ENCODE data around the gene ITGA3. TPM values are rescaled to one million over a fixed set of nuclear protein-coding genes. Genes with fewer than 3 reads are reported as not detected.

The ITGA3 gene
- total and polyA plus RNA-seq, 2 of the 13 experiments (the other 11 are each of a cell fraction or from before 2014, with no cell fraction given): 0.48 to 0.69 TPM

GRCh38 chr17:50056217-50056960, 479 bp downstream of the ITGA3 start (continued):
- TF ChIP-seq MNT (IDR thresholded peaks at IDR 0.05) (no peak), CBX5 (CRISPR knock-in tag; IDR thresholded peaks at IDR 0.05; ENCODE audit: borderline replicate concordance) (peak; percentile 33; the same call in 1 of the 2 replicates), JDP2 (CRISPR knock-in tag; IDR thresholded peaks at IDR 0.05; ENCODE audit: borderline replicate concordance) (no peak), NFATC3 (CRISPR knock-in tag; IDR thresholded peaks at IDR 0.05) (0 out of 2 replicates have a peak, but pooled peaks have one; percentile 51), MIXL1 (CRISPR knock-in tag; IDR thresholded peaks at IDR 0.05) (no peak), DR1 (CRISPR knock-in tag; IDR thresholded peaks at IDR 0.05) (no peak), ZBTB34 (CRISPR knock-in tag; IDR thresholded peaks at IDR 0.05) (no peak), PRDM15 (CRISPR knock-in tag; IDR thresholded peaks at IDR 0.05) (no peak), FOSL2 (CRISPR knock-in tag; IDR thresholded peaks at IDR 0.05) (no peak), ZNF777 (CRISPR knock-in tag; IDR thresholded peaks at IDR 0.05) (peak; percentile 51; the same call in 1 of the 2 replicates), PRDM10 (CRISPR knock-in tag; IDR thresholded peaks at IDR 0.05; ENCODE audit: low read depth) (no peak), ZNF879 (CRISPR knock-in tag; IDR thresholded peaks at IDR 0.05) (no peak), ZNF784 (CRISPR knock-in tag; IDR thresholded peaks at IDR 0.05; ENCODE audit: borderline replicate concordance) (no peak), ZNF709 (CRISPR knock-in tag; IDR thresholded peaks at IDR 0.05) (peak; percentile 66; the same call in 1 of the 2 replicates), MTERF4 (CRISPR knock-in tag; IDR thresholded peaks at IDR 0.05) (0 out of 2 replicates have a peak, but pooled peaks have one; percentile 38)
